HCT116 (cell line): ENCODE measurements around the gene PRPF40B. TPM values are rescaled to one million over a fixed set of nuclear protein-coding genes. Genes with fewer than 3 reads are reported as not detected.

Experiments
- ATAC-seq: fragments of 200-7000 bp; cut with Tn5 transposase; 2 replicates; pipeline ENCODE4 v1.9.1; 2020; ENCODE audit warnings: mild to moderate bottlenecking, moderate library complexity
- BruUV-seq: library from RNA; stranded (reverse); fragments of 400-500 nt; replicated peaks from 2 replicates; lab custom pipeline; 2021; lab: Mats Ljungman, UMichigan
- CTCF ChIA-PET: fragments of 300-600 bp; sonication (Branson Sonifier 250); formaldehyde crosslinking; loops from one replicate; lab custom pipeline; 2021; ENCODE audit warnings: antibody characterized with exemption; lab: Charles Lee
- POLR2A ChIA-PET: fragments of 300-600, 350-600 bp; sonication (Branson Sonifier 250); formaldehyde crosslinking; loops from one replicate; lab custom pipeline; 2021; ENCODE audit warnings: antibody characterized with exemption; lab: Charles Lee
- RAD21 ChIA-PET, 2 experiments: fragments of 300-600 bp; sonication (Branson Sonifier 250); formaldehyde crosslinking; loops; one replicate each; lab custom pipeline; 2023; ENCODE audit warnings: low total read pairs in 2 of 2; ENCODE audit not compliant: uncharacterized antibody in 2 of 2, unreplicated experiment in 2 of 2, low non-redundant PET in 1 of 2; lab: Charles Lee
- DNase-seq: peaks from one replicate; pipeline ENCODE4 v3.0.0-alpha.2; 2010; ENCODE audit warnings: low read depth, low spot score
- H2AFZ ChIP-seq: fragments of 200-600 bp; shearing (Covaris generic), sonication (generic); 2 replicates; pipeline ENCODE4 v1.6.1; 2017; ENCODE audit warnings: low read depth, mixed run types, mixed read lengths, antibody characterized with exemption, low read length; ENCODE audit not compliant: poor library complexity, severe bottlenecking
- H3K27ac ChIP-seq: 2 replicates; pipeline ENCODE4 v1.5.1; 2012; ENCODE audit warnings: low read depth, low read length
- H3K27me3 ChIP-seq: fragments of 200-600 bp; sonication (generic); 2 replicates; pipeline ENCODE4 v1.6.1; 2016; ENCODE audit warnings: mixed run types, low read length, mixed read lengths; ENCODE audit not compliant: insufficient read depth
- H3K36me3 ChIP-seq, 2 experiments: fragments of 200-500 bp in 1 of 2; fragments of 200-600 bp in 1 of 2; sonication (Bioruptor generic) in 1 of 2; sonication (generic) in 1 of 2; 2 replicates each; pipeline versions ENCODE4 v1.5.1 to v1.6.1; 2014 to 2016; ENCODE audit warnings: low read length in 2 of 2, inconsistent platforms in 1 of 2, mixed read lengths in 1 of 2, mixed run types in 1 of 2; ENCODE audit not compliant: insufficient read depth in 2 of 2, control insufficient read depth in 1 of 2
- H3K4me1 ChIP-seq, 2 experiments: fragments of 200-600 bp in 1 of 2; sonication (generic) in 1 of 2; 2 replicates each; pipeline versions ENCODE4 v1.5.1 to v1.6.1; 2012 to 2017; ENCODE audit warnings: low read length in 2 of 2, inconsistent platforms in 1 of 2, mild to moderate bottlenecking in 1 of 2, mixed read lengths in 1 of 2, mixed run types in 1 of 2, moderate library complexity in 1 of 2; ENCODE audit not compliant: insufficient read depth in 2 of 2, control insufficient read depth in 1 of 2
- H3K4me2 ChIP-seq: fragments of 200-600 bp; sonication (generic); 2 replicates; pipeline ENCODE4 v1.6.1; 2017; ENCODE audit warnings: mixed run types, low read length, mixed read lengths
- H3K4me3 ChIP-seq, 2 experiments: fragments of 200-600 bp in 1 of 2; sonication (generic) in 1 of 2; replicated peaks in 1 of 2; 2 replicates each; pipeline ENCODE4 v1.5.1; 2011 to 2016; ENCODE audit warnings: low read length in 2 of 2, control low read depth in 1 of 2, low read depth in 1 of 2, mild to moderate bottlenecking in 1 of 2, mixed read lengths in 1 of 2, mixed run types in 1 of 2
- H3K79me2 ChIP-seq: fragments of 200-600 bp; sonication (generic); 2 replicates; pipeline ENCODE4 v1.6.1; 2017; ENCODE audit warnings: mild to moderate bottlenecking, mixed run types, low read length, moderate library complexity, mixed read lengths; ENCODE audit not compliant: insufficient read depth
- H3K9ac ChIP-seq: fragments of 200-600 bp; sonication (generic); 2 replicates; pipeline ENCODE4 v1.6.1; 2016; ENCODE audit warnings: low read length, mixed read lengths
- H3K9me2 ChIP-seq: fragments of 200-600 bp; sonication (generic), shearing (Covaris generic); 2 replicates; pipeline ENCODE4 v1.6.1; 2017; ENCODE audit warnings: mixed run types, mild to moderate bottlenecking, moderate library complexity; ENCODE audit not compliant: insufficient read depth
- H3K9me3 ChIP-seq, 2 experiments: fragments of 200-500 bp in 1 of 2; fragments of 200-600 bp in 1 of 2; sonication (Bioruptor generic) in 1 of 2; sonication (generic) in 1 of 2; 2 replicates each; pipeline ENCODE4 v1.6.1; 2014 to 2017; ENCODE audit warnings: low read length in 2 of 2, mixed read lengths in 2 of 2, inconsistent platforms in 1 of 2, low read depth in 1 of 2, mild to moderate bottlenecking in 1 of 2, mixed run types in 1 of 2, moderate library complexity in 1 of 2; ENCODE audit not compliant: control insufficient read depth in 1 of 2, insufficient read depth in 1 of 2
- H4K20me1 ChIP-seq: fragments of 200-600 bp; sonication (generic), shearing (Covaris generic); 2 replicates; pipeline ENCODE4 v1.6.1; 2017; ENCODE audit warnings: mixed run types, mild to moderate bottlenecking, moderate library complexity; ENCODE audit not compliant: insufficient read depth
- CBX3 ChIP-seq: IDR thresholded peaks from 2 replicates; pipeline ENCODE4 v1.6.1; 2012; ENCODE audit warnings: low read depth
- CEBPB ChIP-seq: IDR thresholded peaks from 2 replicates; pipeline ENCODE4 v1.6.1; 2012; ENCODE audit warnings: low read depth
- CTCF ChIP-seq, 3 experiments: fragments of 200-600 bp in 1 of 3; sonication (generic) in 1 of 3; IDR thresholded peaks in 2 of 3; conservative IDR thresholded peaks in 1 of 3; 2 replicates each; pipeline ENCODE4 v1.5.1; 2012 to 2017; ENCODE audit warnings: low read depth in 2 of 3, low read length in 2 of 3, antibody characterized with exemption in 1 of 3, borderline replicate concordance in 1 of 3, control low read depth in 1 of 3, mild to moderate bottlenecking in 1 of 3, mixed read lengths in 1 of 3, mixed run types in 1 of 3, moderate library complexity in 1 of 3; ENCODE audit not compliant: insufficient read depth in 1 of 3
- EGR1 ChIP-seq: IDR thresholded peaks from 2 replicates; pipeline ENCODE4 v1.6.1; 2012; ENCODE audit warnings: low read depth
- EZH2phosphoT487 ChIP-seq: fragments of 200-600 bp; IDR thresholded peaks from 2 replicates; pipeline ENCODE4 v1.6.1; 2018; ENCODE audit warnings: antibody characterized with exemption, borderline replicate concordance
- FOSL1 ChIP-seq: IDR thresholded peaks from 2 replicates; pipeline ENCODE4 v1.6.1; 2012; ENCODE audit warnings: low read depth
- JUND ChIP-seq: IDR thresholded peaks from 2 replicates; pipeline ENCODE4 v1.6.1; 2012
- POLR2AphosphoS5 ChIP-seq: IDR thresholded peaks from 2 replicates; pipeline ENCODE4 v1.6.1; 2011; ENCODE audit warnings: mild to moderate bottlenecking, low read depth, low read length, moderate library complexity
- RAD21 ChIP-seq: IDR thresholded peaks from 2 replicates; pipeline ENCODE4 v1.6.1; 2012; ENCODE audit warnings: low read depth, mild to moderate bottlenecking
- SIN3A ChIP-seq: IDR thresholded peaks from 2 replicates; pipeline ENCODE4 v1.6.1; 2012; ENCODE audit warnings: low read depth
- SRF ChIP-seq: IDR thresholded peaks from 2 replicates; pipeline ENCODE4 v1.6.1; 2012; ENCODE audit warnings: low read depth
- TCF7L2 ChIP-seq: IDR thresholded peaks from 2 replicates; pipeline ENCODE4 v1.7.0; 2011; ENCODE audit warnings: borderline replicate concordance, inconsistent platforms; ENCODE audit not compliant: insufficient read depth, insufficient read length; ENCODE audit errors: extremely low read depth
- YY1 ChIP-seq: IDR thresholded peaks from 2 replicates; pipeline ENCODE4 v1.6.1; 2011; ENCODE audit warnings: low read length, low read depth, moderate library complexity, mild to moderate bottlenecking; ENCODE audit not compliant: insufficient replicate concordance; ENCODE audit errors: extremely low read depth
- intact Hi-C: fragments of 100-400 bp; cut with micrococcal nuclease; formaldehyde crosslinking; loops from 2 replicates; pipeline ENCODE4 v1.10.0; 2022
- total RNA-seq: library from RNA; stranded (reverse); gene quantifications from one replicate; pipeline ENCODE4 v1.2.1, GENCODE V29; 2021; ENCODE audit not compliant: unreplicated experiment
- TF ChIP-seq, protein P1 (sequence below): IDR thresholded peaks from 2 replicates; pipeline ENCODE4 v1.6.1; 2012
- TF ChIP-seq, protein P2 (sequence below): IDR thresholded peaks from 2 replicates; pipeline ENCODE4 v1.6.1; 2012; ENCODE audit warnings: low read depth
- TF ChIP-seq, protein P3 (sequence below): IDR thresholded peaks from 2 replicates; pipeline ENCODE4 v1.6.1; 2012

The PRPF40B gene
- total RNA-seq, 1 experiment from 2014 or later, result 29.0 TPM

- TF ChIP-seq YY1, result no peak
- TF ChIP-seq, protein P1, sequence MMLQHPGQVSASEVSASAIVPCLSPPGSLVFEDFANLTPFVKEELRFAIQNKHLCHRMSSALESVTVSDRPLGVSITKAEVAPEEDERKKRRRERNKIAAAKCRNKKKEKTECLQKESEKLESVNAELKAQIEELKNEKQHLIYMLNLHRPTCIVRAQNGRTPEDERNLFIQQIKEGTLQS, result no peak
- no peak for TF ChIP-seq EGR1
- TF ChIP-seq EZH2phosphoT487, result no peak
- TF ChIP-seq, protein P2, sequence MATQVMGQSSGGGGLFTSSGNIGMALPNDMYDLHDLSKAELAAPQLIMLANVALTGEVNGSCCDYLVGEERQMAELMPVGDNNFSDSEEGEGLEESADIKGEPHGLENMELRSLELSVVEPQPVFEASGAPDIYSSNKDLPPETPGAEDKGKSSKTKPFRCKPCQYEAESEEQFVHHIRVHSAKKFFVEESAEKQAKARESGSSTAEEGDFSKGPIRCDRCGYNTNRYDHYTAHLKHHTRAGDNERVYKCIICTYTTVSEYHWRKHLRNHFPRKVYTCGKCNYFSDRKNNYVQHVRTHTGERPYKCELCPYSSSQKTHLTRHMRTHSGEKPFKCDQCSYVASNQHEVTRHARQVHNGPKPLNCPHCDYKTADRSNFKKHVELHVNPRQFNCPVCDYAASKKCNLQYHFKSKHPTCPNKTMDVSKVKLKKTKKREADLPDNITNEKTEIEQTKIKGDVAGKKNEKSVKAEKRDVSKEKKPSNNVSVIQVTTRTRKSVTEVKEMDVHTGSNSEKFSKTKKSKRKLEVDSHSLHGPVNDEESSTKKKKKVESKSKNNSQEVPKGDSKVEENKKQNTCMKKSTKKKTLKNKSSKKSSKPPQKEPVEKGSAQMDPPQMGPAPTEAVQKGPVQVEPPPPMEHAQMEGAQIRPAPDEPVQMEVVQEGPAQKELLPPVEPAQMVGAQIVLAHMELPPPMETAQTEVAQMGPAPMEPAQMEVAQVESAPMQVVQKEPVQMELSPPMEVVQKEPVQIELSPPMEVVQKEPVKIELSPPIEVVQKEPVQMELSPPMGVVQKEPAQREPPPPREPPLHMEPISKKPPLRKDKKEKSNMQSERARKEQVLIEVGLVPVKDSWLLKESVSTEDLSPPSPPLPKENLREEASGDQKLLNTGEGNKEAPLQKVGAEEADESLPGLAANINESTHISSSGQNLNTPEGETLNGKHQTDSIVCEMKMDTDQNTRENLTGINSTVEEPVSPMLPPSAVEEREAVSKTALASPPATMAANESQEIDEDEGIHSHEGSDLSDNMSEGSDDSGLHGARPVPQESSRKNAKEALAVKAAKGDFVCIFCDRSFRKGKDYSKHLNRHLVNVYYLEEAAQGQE, result no peak
- no peak for TF ChIP-seq CEBPB
- no peak for TF ChIP-seq POLR2AphosphoS5
- no peak for TF ChIP-seq FOSL1
- TF ChIP-seq TCF7L2, result no peak
- no peak for TF ChIP-seq CTCF (IDR thresholded peaks at IDR 0.05 in 2 of 3, conservative IDR thresholded peaks at IDR 0.05 in 1 of 3; ENCODE audit: borderline replicate concordance in 1 of 3, insufficient read depth in 1 of 3, low read depth in 2 of 3, low read length in 2 of 3)
- TF ChIP-seq JUND, result no peak
- TF ChIP-seq, protein P3, sequence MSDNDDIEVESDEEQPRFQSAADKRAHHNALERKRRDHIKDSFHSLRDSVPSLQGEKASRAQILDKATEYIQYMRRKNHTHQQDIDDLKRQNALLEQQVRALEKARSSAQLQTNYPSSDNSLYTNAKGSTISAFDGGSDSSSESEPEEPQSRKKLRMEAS, result no peak
- no peak for TF ChIP-seq CBX3
- no peak for TF ChIP-seq SRF
- no peak for TF ChIP-seq SIN3A
- TF ChIP-seq RAD21, result no peak; the same call in 1 of the 2 replicates
- Histone ChIP-seq H3K4me3 (no peak overlapping the region), H3K4me1 (no peaks in the 10 kb centered on the region), H3K27ac (no peak overlapping the region; the same call in 1 of the 2 replicates), H3K27me3 (no peaks in the 10 kb centered on the region), H3K36me3 (no peaks in the 10 kb centered on the region), H3K9me2 (no peaks in the 10 kb centered on the region), H3K79me2 (no peaks in the 10 kb centered on the region), H2AFZ (no peak overlapping the region), H4K20me1 (no peaks in the 10 kb centered on the region; the same call in 1 of the 2 replicates), H3K4me2 (no peak overlapping the region), H3K9ac (no peak overlapping the region), H3K9me3 (peaks cover 0 to 1% of the 10 kb centered on the region in 2 experiments; a peak in 1 of 4 replicates)
- DNase-seq (no peak), ATAC-seq (peak; percentile 58; the same call in 1 of the 2 replicates)
- CTCF ChIA-PET, result interaction anchor here (1.1 to 2.2 kb wide), 2 partner anchors 14 to 251 kb away, joined by 3 to 7 read pairs; partner anchors contain the start of gene PRPF40B
- no TSS peak for BruUV-seq
- POLR2A ChIA-PET, result no interaction called here
- RAD21 ChIA-PET, result no interaction called here
- intact Hi-C loops, result no loop called here
Measured at GRCh38 chr12:49609059-49609874, 14.1 kb upstream of the PRPF40B start.
